CD8-positive, alpha-beta memory T cell (primary cell): ENCODE data around the gene LAMB1. TPM values are rescaled to one million over a fixed set of nuclear protein-coding genes. Genes with fewer than 3 reads are reported as not detected.

Experiments
- CTCF ChIA-PET: fragments of 350-600 bp; sonication (Branson Sonifier 250); formaldehyde crosslinking; loops from one replicate; lab custom pipeline; 2021; ENCODE audit warnings: antibody characterized with exemption; lab: Charles Lee
- POLR2A ChIA-PET: fragments of 350-600 bp; sonication (Branson Sonifier 250); formaldehyde crosslinking; loops from one replicate; lab custom pipeline; 2021; ENCODE audit warnings: antibody characterized with exemption; lab: Charles Lee
- DNase-seq, 5 donors: peaks; one replicate each; pipeline versions ENCODE4 v3.0.0 to v3.0.0-alpha.2; 2020 to 2022; ENCODE audit warnings: mixed read lengths in 1 of 5
- H3K27ac ChIP-seq: one replicate; pipeline ENCODE4 v1.7.0; 2013; ENCODE audit warnings: low read depth, mild to moderate bottlenecking, low read length, moderate library complexity
- H3K27me3 ChIP-seq: 2 replicates; pipeline ENCODE4 v1.7.0; 2013; ENCODE audit warnings: low read length, mild to moderate bottlenecking; ENCODE audit not compliant: insufficient read depth, poor library complexity, severe bottlenecking
- H3K36me3 ChIP-seq: 2 replicates; pipeline ENCODE4 v1.7.0; 2013; ENCODE audit warnings: mild to moderate bottlenecking, low read length, moderate library complexity; ENCODE audit not compliant: insufficient read depth
- H3K4me1 ChIP-seq: 2 replicates; pipeline ENCODE4 v1.7.0; 2013; ENCODE audit warnings: mild to moderate bottlenecking, low read length, moderate library complexity; ENCODE audit not compliant: insufficient read depth
- H3K4me3 ChIP-seq: 2 replicates; pipeline ENCODE4 v1.7.0; 2013; ENCODE audit warnings: mild to moderate bottlenecking, low read length
- H3K9me3 ChIP-seq: 2 replicates; pipeline ENCODE4 v1.7.0; 2013; ENCODE audit warnings: mild to moderate bottlenecking, low read length
- H3K27ac Mint-ChIP-seq, 8 donors: one replicate each; pipeline ENCODE4 v1.8.0; 2020 to 2021; ENCODE audit warnings: mixed read lengths in 8 of 8, mild to moderate bottlenecking in 6 of 8, inconsistent platforms in 3 of 8, moderate library complexity in 3 of 8
- H3K27me3 Mint-ChIP-seq, 2 donors: one replicate each; pipeline ENCODE4 v1.8.0; 2020 to 2021; ENCODE audit warnings: mixed read lengths in 2 of 2, mild to moderate bottlenecking in 1 of 2, moderate library complexity in 1 of 2
- H3K36me3 Mint-ChIP-seq, 3 donors: one replicate each; pipeline ENCODE4 v1.8.0; 2020 to 2021; ENCODE audit warnings: mixed read lengths in 3 of 3, inconsistent platforms in 1 of 3, mild to moderate bottlenecking in 1 of 3
- H3K4me1 Mint-ChIP-seq, 3 donors: one replicate each; pipeline ENCODE4 v1.8.0; 2020 to 2021; ENCODE audit warnings: mixed read lengths in 3 of 3, inconsistent platforms in 1 of 3, mild to moderate bottlenecking in 1 of 3
- H3K4me3 Mint-ChIP-seq, 7 donors: one replicate each; pipeline ENCODE4 v1.8.0; 2020 to 2021; ENCODE audit warnings: mixed read lengths in 7 of 7, mild to moderate bottlenecking in 6 of 7, moderate library complexity in 4 of 7, inconsistent platforms in 2 of 7
- H3K9me3 Mint-ChIP-seq, 5 donors: one replicate each; pipeline ENCODE4 v1.8.0; 2020 to 2022; ENCODE audit warnings: mixed read lengths in 5 of 5, mild to moderate bottlenecking in 3 of 5, moderate library complexity in 2 of 5, inconsistent platforms in 1 of 5
- polyA plus RNA-seq: library from polyadenylated mRNA; unstranded; fragments of 300-500 nt; fragmentation: Illumina TruSeq; gene quantifications from one replicate; pipeline ENCODE4 v1.2.3, GENCODE V29; 2021
- total RNA-seq, 2 experiments: library from RNA; stranded (reverse); gene quantifications; one replicate each; pipeline ENCODE4 v1.2.3, GENCODE V29; 2021

The LAMB1 gene
- total and polyA plus RNA-seq, 3 experiments from 2014 or later, result 0.44 TPM; not detected in 2

DNA sequence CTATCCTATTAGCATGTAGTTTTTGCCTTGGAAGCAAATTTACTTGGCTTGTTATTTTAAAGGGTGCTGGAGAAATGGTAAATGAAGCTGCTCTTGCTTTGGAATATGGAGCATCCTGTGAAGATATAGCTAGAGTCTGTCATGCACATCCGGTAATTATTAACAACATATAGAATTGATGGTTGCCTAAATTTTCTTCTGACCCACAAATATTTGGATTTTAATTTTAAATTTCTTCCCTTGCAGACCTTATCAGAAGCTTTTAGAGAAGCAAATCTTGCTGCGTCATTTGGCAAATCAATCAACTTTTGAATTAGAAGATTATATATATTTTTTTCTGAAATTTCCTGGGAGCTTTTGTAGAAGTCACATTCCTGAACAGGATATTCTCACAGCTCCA, 84.0 kb downstream of the LAMB1 start:
- Mint-ChIP-seq H3K27ac (no peak overlapping the region), H3K27me3 (no peaks in the 10 kb centered on the region), H3K4me1 (peaks cover 26 to 34% (median 31%) of the 10 kb centered on the region in 3 donors), H3K36me3 (peaks cover 42 to 88% (median 46%) of the 10 kb centered on the region in 3 donors), H3K9me3 (no peaks in the 10 kb centered on the region), H3K4me3 (no peak overlapping the region)
- no peaks in the 10 kb centered on the region for H3K9me3 ChIP-seq
- H3K27ac ChIP-seq, result no peak overlapping the region
- no peak overlapping the region for H3K4me3 ChIP-seq
- POLR2A ChIA-PET, result no interaction called here
- H3K4me1 ChIP-seq, result peaks cover 6% of the 10 kb centered on the region
- CTCF ChIA-PET, result no interaction called here
- H3K27me3 ChIP-seq, result no peaks in the 10 kb centered on the region
- peaks cover 54% of the 10 kb centered on the region for H3K36me3 ChIP-seq
- DNase-seq, result no peak

DNA sequence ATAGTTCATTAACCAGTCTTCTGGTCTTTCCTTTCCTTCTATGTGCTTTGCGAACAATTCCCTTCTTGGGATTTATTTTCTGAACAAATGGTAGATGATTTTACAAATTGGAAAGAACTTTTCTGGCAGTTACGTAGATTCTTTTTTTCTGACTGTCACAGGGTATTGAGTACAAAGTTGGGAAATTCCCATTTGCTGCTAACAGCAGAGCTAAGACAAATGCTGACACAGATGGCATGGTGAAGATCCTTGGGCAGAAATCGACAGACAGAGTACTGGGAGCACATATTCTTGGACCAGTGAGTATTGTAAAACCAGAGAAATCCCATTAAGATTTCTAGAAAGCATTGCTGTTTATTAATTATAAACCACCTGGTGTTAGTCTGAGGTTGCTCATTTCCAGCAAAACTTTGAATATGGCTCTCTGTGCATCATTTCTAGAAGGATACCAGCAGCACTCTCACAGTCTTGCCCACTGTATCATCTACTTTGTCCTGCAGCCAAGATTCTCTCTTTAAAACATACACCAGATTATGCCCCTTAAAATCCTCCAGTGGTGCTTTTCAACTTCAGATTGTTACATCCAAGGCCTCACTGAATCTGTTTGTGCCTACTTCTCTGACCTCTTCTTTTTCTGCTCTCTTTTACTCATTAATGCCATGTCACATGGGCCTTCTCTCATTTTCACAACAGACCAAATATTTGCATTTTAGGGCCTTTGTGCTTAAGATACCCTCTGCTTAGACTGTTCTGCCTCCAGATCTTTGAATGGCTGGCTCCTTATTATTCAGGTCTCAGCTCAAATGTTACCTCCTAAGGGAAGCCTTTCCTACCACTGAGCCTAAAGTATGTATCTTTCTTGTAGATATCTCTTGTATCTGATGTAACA, 85.0 kb downstream of the LAMB1 start:
- no peaks in the 10 kb centered on the region for H3K9me3 ChIP-seq
- H3K4me3 ChIP-seq, result no peak overlapping the region
- no peaks in the 10 kb centered on the region for H3K27me3 Mint-ChIP-seq
- ChIA-PET POLR2A (no interaction called here), CTCF (no interaction called here)
- H3K4me3 Mint-ChIP-seq, result no peak overlapping the region
- no peaks in the 10 kb centered on the region for H3K27me3 ChIP-seq
- H3K4me1 ChIP-seq, result no peaks in the 10 kb centered on the region
- H3K9me3 Mint-ChIP-seq, result no peaks in the 10 kb centered on the region
- H3K36me3 Mint-ChIP-seq, result peaks cover 46 to 90% (median 52%) of the 10 kb centered on the region in 3 donors
- peaks cover 28 to 34% (median 31%) of the 10 kb centered on the region in 3 donors for H3K4me1 Mint-ChIP-seq
- no peak overlapping the region for H3K27ac ChIP-seq
- no peak for DNase-seq
- peak overlapping the region in 3 of 8 donors; percentile 1 to 82 (median 20) for H3K27ac Mint-ChIP-seq
- H3K36me3 ChIP-seq, result peaks cover 51% of the 10 kb centered on the region

DNA sequence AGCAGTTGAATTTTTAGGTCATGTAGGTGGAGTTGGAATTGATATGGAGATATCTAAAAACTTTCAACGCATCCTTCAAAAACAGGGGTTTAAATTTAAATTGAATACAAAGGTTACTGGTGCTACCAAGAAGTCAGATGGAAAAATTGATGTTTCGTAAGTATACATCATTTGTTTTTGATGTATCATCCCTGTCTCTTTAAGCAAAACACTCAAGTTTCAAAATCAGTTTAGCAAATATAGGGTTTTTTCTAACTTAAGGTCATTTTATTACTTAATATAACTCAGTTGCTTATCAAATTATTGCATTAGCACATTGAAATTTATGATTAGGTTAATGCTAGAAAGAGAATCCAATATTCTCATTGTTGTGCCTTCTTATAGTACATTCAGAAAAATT, 87.4 kb downstream of the LAMB1 start:
- peaks cover 60% of the 10 kb centered on the region for H3K36me3 ChIP-seq
- DNase-seq, result no peak
- no peaks in the 10 kb centered on the region for H3K4me1 ChIP-seq
- H3K27ac ChIP-seq, result no peak overlapping the region
- H3K4me3 ChIP-seq, result no peak overlapping the region
- ChIA-PET POLR2A (no interaction called here), CTCF (no interaction called here)
- Mint-ChIP-seq H3K27me3 (no peaks in the 10 kb centered on the region), H3K36me3 (peaks cover 47 to 89% (median 53%) of the 10 kb centered on the region in 3 donors), H3K4me1 (peaks cover 21 to 37% (median 37%) of the 10 kb centered on the region in 3 donors), H3K4me3 (no peak overlapping the region), H3K27ac (no peak overlapping the region), H3K9me3 (no peaks in the 10 kb centered on the region)
- H3K27me3 ChIP-seq, result no peaks in the 10 kb centered on the region
- H3K9me3 ChIP-seq, result no peaks in the 10 kb centered on the region

DNA sequence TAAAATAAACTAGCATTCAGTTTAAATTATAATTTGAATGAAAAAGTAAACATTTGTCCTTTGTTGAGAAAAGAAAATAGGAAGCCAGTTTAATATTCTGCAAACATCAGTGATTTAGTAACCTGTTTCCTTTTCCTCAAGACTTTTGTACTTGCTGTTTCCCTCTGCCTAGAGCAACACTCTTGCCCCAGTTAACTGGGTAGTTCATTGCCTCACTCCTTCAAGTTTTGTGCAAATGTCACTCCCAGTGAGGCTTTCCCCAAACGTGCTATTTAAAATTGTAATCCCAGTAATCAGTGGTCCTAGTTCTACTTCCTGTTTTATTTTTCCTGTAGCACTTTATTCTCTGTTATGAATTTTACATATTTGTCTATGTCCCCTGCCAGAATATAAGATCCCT, 88.1 kb downstream of the LAMB1 start:
- no peaks in the 10 kb centered on the region for H3K27me3 Mint-ChIP-seq
- H3K27ac ChIP-seq, result no peak overlapping the region
- peaks cover 42 to 88% (median 50%) of the 10 kb centered on the region in 3 donors for H3K36me3 Mint-ChIP-seq
- H3K9me3 Mint-ChIP-seq, result no peaks in the 10 kb centered on the region
- DNase-seq, result no peak
- H3K36me3 ChIP-seq, result peaks cover 54% of the 10 kb centered on the region
- H3K4me3 ChIP-seq, result no peak overlapping the region
- peak overlapping the region in 1 of 8 donors; percentile 52 for H3K27ac Mint-ChIP-seq
- no peaks in the 10 kb centered on the region for H3K27me3 ChIP-seq
- no peak overlapping the region for H3K4me3 Mint-ChIP-seq
- peaks cover 20 to 38% (median 32%) of the 10 kb centered on the region in 3 donors for H3K4me1 Mint-ChIP-seq
- H3K4me1 ChIP-seq, result no peaks in the 10 kb centered on the region
- H3K9me3 ChIP-seq, result no peaks in the 10 kb centered on the region
- CTCF ChIA-PET, result no interaction called here
- POLR2A ChIA-PET, result no interaction called here

DNA sequence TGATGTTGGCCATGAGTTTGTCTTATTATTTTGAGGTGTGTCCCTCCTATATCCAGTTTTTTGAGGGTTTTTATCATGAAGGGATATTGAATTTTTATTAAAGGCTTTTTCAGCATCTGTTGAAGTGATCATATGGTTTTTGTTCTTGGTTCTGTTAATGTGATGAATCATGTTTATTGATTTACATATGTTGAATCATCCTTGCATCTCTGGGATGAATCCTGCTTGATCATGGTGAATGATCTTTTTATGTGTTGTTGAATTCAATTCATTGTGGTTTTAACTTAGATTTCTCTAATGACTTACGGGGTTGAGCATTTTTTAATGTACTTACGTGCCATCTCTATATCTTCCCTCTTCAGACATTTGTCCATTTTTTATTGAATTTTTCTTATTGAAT, 89.1 kb downstream of the LAMB1 start:
- Histone ChIP-seq H3K36me3 (peaks cover 48% of the 10 kb centered on the region), H3K27me3 (no peaks in the 10 kb centered on the region), H3K4me1 (no peaks in the 10 kb centered on the region), H3K27ac (no peak overlapping the region), H3K4me3 (no peak overlapping the region), H3K9me3 (no peaks in the 10 kb centered on the region)
- Mint-ChIP-seq H3K4me1 (peaks cover 19 to 38% (median 34%) of the 10 kb centered on the region in 3 donors), H3K9me3 (no peaks in the 10 kb centered on the region), H3K36me3 (peaks cover 44 to 88% (median 46%) of the 10 kb centered on the region in 3 donors), H3K4me3 (no peak overlapping the region), H3K27ac (peak overlapping the region in 2 of 8 donors; percentile 37 to 42), H3K27me3 (no peaks in the 10 kb centered on the region)
- POLR2A ChIA-PET, result no interaction called here
- CTCF ChIA-PET, result no interaction called here
- DNase-seq, result no peak

DNA sequence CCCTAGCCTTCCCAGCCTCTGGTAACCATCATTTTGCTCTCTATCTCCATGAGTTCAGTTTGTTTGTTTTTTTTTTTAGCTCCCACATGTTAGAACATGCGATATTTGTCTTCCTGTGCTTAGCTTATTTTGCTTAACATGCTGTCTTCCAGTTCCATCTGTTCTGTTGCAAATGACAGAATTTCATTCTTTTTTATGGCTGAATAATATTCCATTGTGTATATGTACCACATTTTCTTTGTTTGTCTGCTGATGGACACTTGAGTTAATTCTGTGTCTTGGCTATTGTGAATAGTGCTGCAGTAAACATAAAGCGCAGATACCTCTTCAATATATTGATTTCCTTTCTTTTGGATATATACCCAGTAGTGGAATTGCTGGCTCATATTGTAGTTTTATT, 91.0 kb downstream of the LAMB1 start:
- DNase-seq, result no peak
- peaks cover 37 to 84% (median 37%) of the 10 kb centered on the region in 3 donors for H3K36me3 Mint-ChIP-seq
- no peaks in the 10 kb centered on the region for H3K27me3 Mint-ChIP-seq
- Histone ChIP-seq H3K4me3 (no peak overlapping the region), H3K4me1 (no peaks in the 10 kb centered on the region), H3K27ac (no peak overlapping the region), H3K9me3 (no peaks in the 10 kb centered on the region), H3K36me3 (peaks cover 36% of the 10 kb centered on the region), H3K27me3 (no peaks in the 10 kb centered on the region)
- H3K4me3 Mint-ChIP-seq, result no peak overlapping the region
- no peaks in the 10 kb centered on the region for H3K9me3 Mint-ChIP-seq
- POLR2A ChIA-PET, result no interaction called here
- H3K27ac Mint-ChIP-seq, result peak overlapping the region in 2 of 8 donors; percentile 7 to 40
- peaks cover 22 to 39% (median 36%) of the 10 kb centered on the region in 3 donors for H3K4me1 Mint-ChIP-seq
- CTCF ChIA-PET, result no interaction called here

DNA sequence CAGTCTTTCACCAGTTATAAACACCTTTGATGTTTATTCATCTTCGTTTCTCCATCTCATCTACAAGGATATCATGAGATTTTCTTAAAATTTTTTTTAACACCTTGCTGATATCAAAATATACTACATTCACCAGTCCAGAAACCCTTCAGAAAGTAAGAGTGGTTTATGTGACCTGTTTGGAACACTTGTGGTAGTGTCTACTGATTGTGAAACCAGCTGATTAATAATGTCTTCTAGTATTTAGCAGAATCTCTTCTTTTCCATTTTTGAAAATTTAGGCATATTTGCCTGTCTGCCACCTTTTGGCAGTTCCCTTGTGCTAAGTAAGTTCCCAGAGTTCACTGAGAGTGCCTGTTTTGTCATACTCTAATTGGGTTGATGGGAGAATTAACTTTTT, 93.5 kb downstream of the LAMB1 start:
- Histone ChIP-seq H3K4me3 (no peak overlapping the region), H3K36me3 (peaks cover 27% of the 10 kb centered on the region), H3K27ac (no peak overlapping the region), H3K27me3 (no peaks in the 10 kb centered on the region), H3K4me1 (no peaks in the 10 kb centered on the region), H3K9me3 (no peaks in the 10 kb centered on the region)
- no peak for DNase-seq
- H3K27me3 Mint-ChIP-seq, result no peaks in the 10 kb centered on the region
- CTCF ChIA-PET, result no interaction called here
- peaks cover 22 to 45% (median 41%) of the 10 kb centered on the region in 3 donors for H3K4me1 Mint-ChIP-seq
- H3K27ac Mint-ChIP-seq, result peak overlapping the region in 1 of 8 donors; percentile 28
- H3K4me3 Mint-ChIP-seq, result no peak overlapping the region
- POLR2A ChIA-PET, result no interaction called here
- H3K9me3 Mint-ChIP-seq, result no peaks in the 10 kb centered on the region
- peaks cover 43 to 91% (median 46%) of the 10 kb centered on the region in 3 donors for H3K36me3 Mint-ChIP-seq

DNA sequence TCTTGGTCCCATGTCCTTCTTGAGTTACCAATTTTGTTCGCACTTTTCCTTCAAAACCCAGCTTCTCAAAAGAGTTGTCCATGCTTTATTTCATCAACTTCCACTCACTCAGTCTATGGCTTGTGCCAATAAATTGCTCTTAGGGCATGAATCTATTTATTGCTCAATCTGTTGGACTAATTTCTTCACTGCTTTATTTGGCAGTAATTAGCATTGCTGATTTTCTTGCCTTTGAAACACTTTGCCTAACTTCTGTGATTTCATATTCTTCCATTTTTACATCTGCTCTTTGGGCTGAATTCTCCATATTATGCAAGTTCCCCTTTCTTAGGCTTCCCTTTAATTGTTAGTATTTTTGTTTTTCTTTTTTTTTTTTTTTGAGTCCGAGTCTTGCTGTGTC, 95.2 kb downstream of the LAMB1 start:
- POLR2A ChIA-PET, result no interaction called here
- H3K9me3 ChIP-seq, result no peaks in the 10 kb centered on the region
- Mint-ChIP-seq H3K27ac (no peak overlapping the region), H3K4me1 (peaks cover 10 to 35% (median 34%) of the 10 kb centered on the region in 3 donors), H3K36me3 (peaks cover 34 to 90% (median 49%) of the 10 kb centered on the region in 3 donors), H3K27me3 (no peaks in the 10 kb centered on the region), H3K4me3 (no peak overlapping the region), H3K9me3 (no peaks in the 10 kb centered on the region)
- H3K27ac ChIP-seq, result no peak overlapping the region
- DNase-seq, result no peak
- peaks cover 37% of the 10 kb centered on the region for H3K36me3 ChIP-seq
- no peak overlapping the region for H3K4me3 ChIP-seq
- H3K27me3 ChIP-seq, result no peaks in the 10 kb centered on the region
- CTCF ChIA-PET, result no interaction called here
- no peaks in the 10 kb centered on the region for H3K4me1 ChIP-seq
